ENCODE measurements around the gene SP2.

Gene SP2

GRCh38 chr17:47884427-47884740 is 11.7 kb upstream of the SP2 start:
- no peak for TF ChIP-seq CTCF (IDR thresholded peaks at IDR 0.05; ENCODE audit: low read depth, low read length)
- no peaks in the 10 kb centered on the region for H3K9me3 ChIP-seq
- no peak for DNase-seq
- no peaks in the 10 kb centered on the region for H3K4me1 ChIP-seq
- H3K27me3 ChIP-seq, result peaks cover 41% of the 10 kb centered on the region
- H3K4me3 ChIP-seq (ENCODE audit: low read depth, low read length), result no peak overlapping the region
- no peaks in the 10 kb centered on the region for H3K36me3 ChIP-seq

- H3K27me3 ChIP-seq, result peaks cover 36% of the 10 kb centered on the region
- no peak for DNase-seq
- no peaks in the 10 kb centered on the region for H3K9me3 ChIP-seq
- H3K4me1 ChIP-seq, result no peaks in the 10 kb centered on the region
- TF ChIP-seq CTCF (IDR thresholded peaks at IDR 0.05; ENCODE audit: low read depth, low read length), result no peak
- H3K36me3 ChIP-seq, result no peaks in the 10 kb centered on the region
- H3K4me3 ChIP-seq (ENCODE audit: low read depth, low read length), result no peak overlapping the region
These were observed 10.9 kb upstream of the SP2 start for GRCh38 chr17:47884905-47885730.

GRCh38 chr17:47888293-47888692 is 7.7 kb upstream of the SP2 start:
- DNase-seq, result no peak
- H3K9me3 ChIP-seq, result no peaks in the 10 kb centered on the region
- TF ChIP-seq CTCF (IDR thresholded peaks at IDR 0.05; ENCODE audit: low read depth, low read length), result no peak
- no peaks in the 10 kb centered on the region for H3K36me3 ChIP-seq
- peaks cover 13% of the 10 kb centered on the region; the same call in 1 of the 2 replicates for H3K27me3 ChIP-seq
- H3K4me1 ChIP-seq, result no peaks in the 10 kb centered on the region
- no peak overlapping the region for H3K4me3 ChIP-seq (ENCODE audit: low read depth, low read length)

GRCh38 chr17:47889734-47890529 is 6.1 kb upstream of the SP2 start:
- Histone ChIP-seq H3K4me1 (no peaks in the 10 kb centered on the region), H3K4me3 (ENCODE audit: low read depth, low read length) (no peak overlapping the region), H3K27me3 (peaks cover 6% of the 10 kb centered on the region; the same call in 1 of the 2 replicates), H3K9me3 (no peaks in the 10 kb centered on the region), H3K36me3 (no peaks in the 10 kb centered on the region)
- peak; percentile 91 for DNase-seq
- peak; percentile 95 for TF ChIP-seq CTCF (IDR thresholded peaks at IDR 0.05; ENCODE audit: low read depth, low read length)

GRCh38 chr17:47891545-47892088 is 4.4 kb upstream of the SP2 start:
- Histone ChIP-seq H3K4me1 (no peaks in the 10 kb centered on the region), H3K27me3 (peaks cover 4% of the 10 kb centered on the region; the same call in 1 of the 2 replicates), H3K4me3 (ENCODE audit: low read depth, low read length) (no peak overlapping the region), H3K9me3 (no peaks in the 10 kb centered on the region), H3K36me3 (no peaks in the 10 kb centered on the region)
- no peak for TF ChIP-seq CTCF (IDR thresholded peaks at IDR 0.05; ENCODE audit: low read depth, low read length)
- no peak for DNase-seq
